ENCODE results near the gene FZD4. TPM values are rescaled to one million over a fixed set of nuclear protein-coding genes. Genes with fewer than 3 reads are reported as not detected.
A peak's percentile ranks its signal among the peaks of the same experiment; 100 is the strongest.
"Not testable (repeated sequence)": the region's sequence is repeated elsewhere in the genome, so short reads cannot be mapped to it uniquely, and the experiment has no call there.

Gene FZD4
- total RNA-seq, 4 donors from 2014 or later, result 23.7 to 42.3 (median 31.8) TPM

DNA sequence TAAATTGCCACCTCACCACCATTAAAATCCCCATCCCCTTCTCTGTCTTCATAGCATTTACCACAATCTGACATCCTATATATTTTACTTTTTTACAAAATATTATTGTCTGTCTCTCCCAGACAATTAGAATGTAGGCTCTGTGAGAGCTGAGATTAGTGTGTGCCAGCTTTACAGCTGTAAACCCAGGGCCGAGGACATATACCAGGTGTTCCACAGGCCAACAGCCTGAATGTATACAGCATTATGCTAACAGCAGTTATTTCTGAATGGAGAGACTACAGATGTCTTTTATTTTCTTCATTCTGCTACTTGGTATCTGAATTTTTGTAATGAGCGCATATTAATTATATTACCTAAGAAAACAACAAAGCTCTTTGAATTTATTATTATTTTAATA, 36.7 kb downstream of the FZD4 start:
- no peak for DNase-seq (ENCODE audit: extremely low spot score)
- peak overlapping the region in 3 of 4 donors; percentile 22 to 40 (median 31) for H3K27ac ChIP-seq (replicated peaks in 1 of 4)
- H3K9me3 ChIP-seq, result no peaks in the 10 kb centered on the region
- peaks cover 19 to 32% (median 28%) of the 10 kb centered on the region in 4 donors for H3K4me1 ChIP-seq
- TF ChIP-seq POLR2AphosphoS5 (IDR thresholded peaks at IDR 0.05), result no peak
- TF ChIP-seq, protein P1, sequence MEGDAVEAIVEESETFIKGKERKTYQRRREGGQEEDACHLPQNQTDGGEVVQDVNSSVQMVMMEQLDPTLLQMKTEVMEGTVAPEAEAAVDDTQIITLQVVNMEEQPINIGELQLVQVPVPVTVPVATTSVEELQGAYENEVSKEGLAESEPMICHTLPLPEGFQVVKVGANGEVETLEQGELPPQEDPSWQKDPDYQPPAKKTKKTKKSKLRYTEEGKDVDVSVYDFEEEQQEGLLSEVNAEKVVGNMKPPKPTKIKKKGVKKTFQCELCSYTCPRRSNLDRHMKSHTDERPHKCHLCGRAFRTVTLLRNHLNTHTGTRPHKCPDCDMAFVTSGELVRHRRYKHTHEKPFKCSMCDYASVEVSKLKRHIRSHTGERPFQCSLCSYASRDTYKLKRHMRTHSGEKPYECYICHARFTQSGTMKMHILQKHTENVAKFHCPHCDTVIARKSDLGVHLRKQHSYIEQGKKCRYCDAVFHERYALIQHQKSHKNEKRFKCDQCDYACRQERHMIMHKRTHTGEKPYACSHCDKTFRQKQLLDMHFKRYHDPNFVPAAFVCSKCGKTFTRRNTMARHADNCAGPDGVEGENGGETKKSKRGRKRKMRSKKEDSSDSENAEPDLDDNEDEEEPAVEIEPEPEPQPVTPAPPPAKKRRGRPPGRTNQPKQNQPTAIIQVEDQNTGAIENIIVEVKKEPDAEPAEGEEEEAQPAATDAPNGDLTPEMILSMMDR (IDR thresholded peaks at IDR 0.05), result no peak
- TF ChIP-seq EP300 (IDR thresholded peaks at IDR 0.05), result no peak
- TF ChIP-seq POLR2A (IDR thresholded peaks at IDR 0.05; ENCODE audit: low read depth), result no peak
- no peaks in the 10 kb centered on the region for H3K27me3 ChIP-seq
- peaks cover 0 to 6% (median 0%) of the 10 kb centered on the region in 4 donors for H3K36me3 ChIP-seq
- H3K4me3 ChIP-seq, result no peak overlapping the region
- intact Hi-C loops (cut with DNase I), result loop anchor here (2.0 kb wide), 1 partner anchor 48 kb away; no protein-coding TSS in a partner anchor
- WGBS, result 89% methylated on average over 2 of the region's 2 CpGs

DNA sequence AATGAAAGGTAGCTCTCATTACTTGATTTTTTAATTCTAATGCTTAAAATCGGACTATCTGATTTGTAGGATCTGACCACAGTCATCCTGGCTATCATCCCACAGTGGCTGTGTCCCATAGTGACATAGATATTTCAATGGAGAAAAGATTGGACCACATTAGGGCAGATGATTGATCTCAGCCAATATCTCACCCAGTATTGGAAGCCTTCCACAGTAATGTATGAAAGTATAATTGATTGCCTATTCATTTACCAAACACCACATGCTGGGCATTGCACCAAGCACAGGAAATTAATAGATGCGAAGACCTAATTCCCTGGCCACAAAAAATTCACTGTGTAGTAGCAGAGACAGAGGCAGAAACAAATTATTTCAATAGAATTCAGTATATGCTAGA, 37.6 kb downstream of the FZD4 start:
- Histone ChIP-seq H3K27me3 (no peaks in the 10 kb centered on the region), H3K27ac (replicated peaks in 1 of 4) (peak overlapping the region in 2 of 4 donors; percentile 10 to 38), H3K36me3 (peaks cover 0 to 6% (median 0%) of the 10 kb centered on the region in 4 donors), H3K9me3 (no peaks in the 10 kb centered on the region), H3K4me1 (peaks cover 19 to 32% (median 28%) of the 10 kb centered on the region in 4 donors), H3K4me3 (no peak overlapping the region)
- intact Hi-C loops (cut with DNase I), result no loop called here
- TF ChIP-seq POLR2AphosphoS5 (IDR thresholded peaks at IDR 0.05), result no peak
- TF ChIP-seq EP300 (IDR thresholded peaks at IDR 0.05), result no peak
- TF ChIP-seq POLR2A (IDR thresholded peaks at IDR 0.05; ENCODE audit: low read depth), result no peak
- TF ChIP-seq, protein P1 (IDR thresholded peaks at IDR 0.05), result no peak
- WGBS, result 79% methylated on average over 2 of the region's 2 CpGs
- DNase-seq (ENCODE audit: extremely low spot score), result no peak

DNA sequence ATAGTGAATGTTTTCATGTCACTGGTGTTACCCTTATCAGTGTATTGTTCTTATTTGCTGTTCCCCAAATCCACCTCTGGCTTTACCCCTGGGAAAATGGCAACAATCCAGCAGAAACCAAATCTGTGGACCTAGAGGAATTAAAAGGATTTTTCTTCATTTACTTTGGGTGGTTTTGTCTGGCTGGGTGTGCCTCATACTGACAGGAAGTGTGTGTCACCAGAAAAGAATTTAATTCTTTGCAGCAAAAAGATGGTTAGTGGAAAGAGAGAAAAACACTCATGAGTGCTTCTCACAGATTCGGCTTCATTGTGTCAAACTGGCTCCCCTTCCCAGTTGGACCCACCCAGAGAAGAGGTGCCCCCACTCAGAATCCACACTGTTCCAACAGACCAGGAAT, 38.9 kb downstream of the FZD4 start:
- DNase-seq (ENCODE audit: extremely low spot score), result no peak
- H3K9me3 ChIP-seq, result no peaks in the 10 kb centered on the region
- H3K27me3 ChIP-seq, result no peaks in the 10 kb centered on the region
- 31% methylated on average over 1 of the region's 1 CpG for WGBS
- intact Hi-C loops (cut with DNase I), result no loop called here
- no peak overlapping the region for H3K4me3 ChIP-seq
- TF ChIP-seq, protein P1 (IDR thresholded peaks at IDR 0.05), result no peak
- TF ChIP-seq EP300 (IDR thresholded peaks at IDR 0.05) (no peak), POLR2A (IDR thresholded peaks at IDR 0.05; ENCODE audit: low read depth) (no peak), POLR2AphosphoS5 (IDR thresholded peaks at IDR 0.05) (no peak)
- peaks cover 0 to 6% (median 0%) of the 10 kb centered on the region in 4 donors for H3K36me3 ChIP-seq
- H3K27ac ChIP-seq (replicated peaks in 1 of 4), result peak overlapping the region; percentile 18 to 67 (median 48)
- peaks cover 19 to 26% (median 22%) of the 10 kb centered on the region in 4 donors for H3K4me1 ChIP-seq

DNA sequence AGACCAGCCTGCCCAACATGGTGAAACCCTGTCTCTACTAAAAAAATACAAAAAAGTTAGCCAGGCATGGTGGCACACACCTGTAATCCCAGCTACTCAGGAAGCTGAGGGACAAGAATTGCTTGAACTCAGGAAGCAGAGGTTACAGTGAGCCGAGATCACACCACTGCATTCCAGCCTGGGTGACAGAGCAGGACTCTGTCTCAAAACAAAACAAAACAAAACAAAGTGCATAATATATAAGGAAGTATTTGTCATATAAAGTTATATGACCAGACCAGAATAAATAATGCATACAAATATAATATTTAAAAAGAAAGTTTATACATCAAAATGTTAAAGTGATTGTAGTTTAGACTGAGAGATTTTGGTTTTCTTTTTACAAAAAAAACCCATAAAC, 39.3 kb downstream of the FZD4 start:
- DNase-seq (ENCODE audit: extremely low spot score); H3K36me3 ChIP-seq; H3K4me3 ChIP-seq; H3K27me3 ChIP-seq; H3K9me3 ChIP-seq; intact Hi-C loops (cut with DNase I): not testable (repeated sequence)
- Histone ChIP-seq H3K4me1 (peaks cover 19 to 26% (median 22%) of the 10 kb centered on the region in 4 donors), H3K27ac (replicated peaks in 1 of 4) (peak overlapping the region; percentile 18 to 67 (median 48))
- WGBS, result 47% methylated on average over 1 of the region's 1 CpG

DNA sequence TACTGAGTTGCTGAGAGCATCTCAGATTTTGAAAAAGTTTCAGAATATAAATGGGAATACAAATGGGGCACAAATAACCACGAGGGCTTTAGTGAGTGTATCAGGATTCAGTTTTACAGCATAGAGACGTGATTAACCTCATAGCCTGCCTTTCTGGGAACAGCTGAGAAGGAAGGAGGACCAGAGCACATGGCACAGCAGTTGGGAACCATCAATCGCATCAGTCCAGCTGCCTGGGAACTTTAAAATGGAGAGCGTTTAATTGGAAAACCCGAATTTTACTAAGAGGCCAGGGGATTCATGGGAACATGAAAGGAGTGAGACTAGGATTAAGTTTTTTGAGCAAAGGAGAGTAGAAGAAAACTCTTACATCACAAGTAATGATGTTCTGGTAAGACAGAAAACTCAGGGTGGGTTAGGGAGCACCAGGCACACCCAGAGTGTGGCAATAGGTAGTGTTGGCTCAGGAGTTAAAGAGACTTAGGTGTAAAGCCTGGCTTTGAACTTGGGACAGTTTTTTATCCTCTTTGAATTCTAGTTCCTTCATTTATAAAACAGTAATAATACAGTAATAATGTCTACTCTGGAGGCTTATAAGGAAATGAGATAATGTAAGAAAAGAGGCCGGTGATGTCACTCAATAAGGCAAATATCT, 40.2 kb downstream of the FZD4 start:
- intact Hi-C loops (cut with DNase I), result no loop called here
- Histone ChIP-seq H3K36me3 (no peaks in the 10 kb centered on the region), H3K4me3 (no peak overlapping the region), H3K27me3 (no peaks in the 10 kb centered on the region), H3K4me1 (peaks cover 19 to 26% (median 22%) of the 10 kb centered on the region in 4 donors), H3K9me3 (no peaks in the 10 kb centered on the region), H3K27ac (replicated peaks in 1 of 4) (no peak overlapping the region)
- WGBS, result 78% methylated on average over 6 of the region's 6 CpGs
- TF ChIP-seq POLR2A (IDR thresholded peaks at IDR 0.05; ENCODE audit: low read depth), result no peak
- no peak for DNase-seq (ENCODE audit: extremely low spot score)
